Measurements from ENCODE around the gene KANSL2. TPM values are rescaled to one million over a fixed set of nuclear protein-coding genes. Genes with fewer than 3 reads are reported as not detected.

Gene KANSL2
- total and polyA plus RNA-seq, 2 of the 13 experiments (the other 11 are each of a cell fraction or from before 2014, with no cell fraction given) = 24.1 to 41.3 TPM

GRCh38 chr12:48659863-48660262, 22.2 kb downstream of the KANSL2 start:
- WGBS (ENCODE audit: low lambda C conversion rate) = 98% methylated on average over 4 of the region's 4 CpGs
- no peak for FAIRE-seq
- BruUV-seq (replicated peaks) = no TSS peak

More at GRCh38 chr12:48659863-48660262, 22.2 kb downstream of the KANSL2 start:
- in situ Hi-C loops (cut with HindIII; ENCODE audit: extremely low pct_ligation_motif_present, low pct_unique_long_range_greater_than_20kb) (no loop called here), intact Hi-C loops (cut with micrococcal nuclease; ENCODE audit: unreplicated experiment) (no loop called here)
- no peak for TF ChIP-seq SATB2 (CRISPR knock-in tag; IDR thresholded peaks at IDR 0.05)
- TF ChIP-seq MEF2D (CRISPR knock-in tag; IDR thresholded peaks at IDR 0.05) = no peak
- no peak for TF ChIP-seq PBX3 (CRISPR knock-in tag; IDR thresholded peaks at IDR 0.05; ENCODE audit: borderline replicate concordance)
- TF ChIP-seq HOMEZ (CRISPR knock-in tag; IDR thresholded peaks at IDR 0.05; ENCODE audit: low read depth) = no peak
- TF ChIP-seq TMF1 (CRISPR knock-in tag; IDR thresholded peaks at IDR 0.05; ENCODE audit: low read depth) = no peak
- TF ChIP-seq CEBPB (IDR thresholded peaks at IDR 0.05; ENCODE audit: borderline replicate concordance, low read depth, low read length) = peak; percentile 60
- no peak for TF ChIP-seq ZNF234 (CRISPR knock-in tag; conservative IDR thresholded peaks at IDR 0.05)
- no peak for TF ChIP-seq ZNF331 (CRISPR knock-in tag; IDR thresholded peaks at IDR 0.05)
- Histone ChIP-seq H3K4me2 (ENCODE audit: low read depth, low read length) (no peak overlapping the region), H3K27ac (ENCODE audit: extremely low read length, insufficient read depth, low read length) (no peak overlapping the region), H3K9ac (ENCODE audit: insufficient read depth, low read depth, low read length) (no peak overlapping the region), H2AFZ (ENCODE audit: low read length) (no peak overlapping the region), H3K9me3 (ENCODE audit: low read length) (no peaks in the 10 kb centered on the region), H3K27me3 (ENCODE audit: control insufficient read depth in 1 of 2, insufficient read depth in 2 of 2, low read length in 2 of 2) (no peaks in the 10 kb centered on the region; a peak in 1 of 5 replicates), H3K79me2 (ENCODE audit: insufficient read depth, low read length) (no peaks in the 10 kb centered on the region), H3K4me3 (replicated peaks in 1 of 3; ENCODE audit: insufficient read depth in 1 of 3, low read depth in 2 of 3, low read length in 3 of 3) (no peak overlapping the region), H3K36me3 (replicated peaks in 1 of 2; ENCODE audit: control insufficient read depth in 1 of 2, insufficient read depth in 2 of 2, low read length in 2 of 2) (peaks cover 11 to 61% of the 10 kb centered on the region in 2 experiments), H4K20me1 (ENCODE audit: insufficient read depth, low read length) (no peaks in the 10 kb centered on the region), H3K4me1 (ENCODE audit: insufficient read depth, low read length) (no peaks in the 10 kb centered on the region)
- no peak for ATAC-seq
- no peak for DNase-seq (ENCODE audit: low spot score)
- CTCF ChIA-PET (ENCODE audit: low intra/inter-chr PET ratio, low total read pairs) = no interaction called here
- POLR2A ChIA-PET = no interaction called here
